Lung (tissue), 12 donors: ENCODE results near the gene TRPM2. TPM values are rescaled to one million over a fixed set of nuclear protein-coding genes. Genes with fewer than 3 reads are reported as not detected.

Experiments used
- ATAC-seq: fragments of 200-7000 bp; cut with Tn5 transposase; one replicate; pipeline ENCODE4 v1.9.1; 2020; ENCODE audit warnings: moderate number of reproducible peaks; ENCODE audit not compliant: insufficient read depth, low FRiP score
- DNase-seq, 3 donors: peaks; one replicate each; pipeline ENCODE4 v3.0.0-alpha.2; 2013 to 2017
- H3K27ac ChIP-seq, 2 donors: one replicate each; pipeline ENCODE4 v1.5.1; 2013; ENCODE audit warnings: mild to moderate bottlenecking in 2 of 2, moderate library complexity in 2 of 2, control low read depth in 1 of 2, inconsistent platforms in 1 of 2, low read depth in 1 of 2, low read length in 1 of 2
- H3K27me3 ChIP-seq, 3 donors: one replicate each; pipeline ENCODE4 v1.5.1; 2013; ENCODE audit warnings: low read length in 2 of 3; ENCODE audit not compliant: control insufficient read depth in 3 of 3, insufficient read depth in 3 of 3
- H3K36me3 ChIP-seq, 4 donors: one replicate each; pipeline ENCODE4 v1.5.1; 2013; ENCODE audit warnings: low read length in 4 of 4, mild to moderate bottlenecking in 1 of 4, moderate library complexity in 1 of 4; ENCODE audit not compliant: control insufficient read depth in 4 of 4, insufficient read depth in 4 of 4
- H3K4me1 ChIP-seq, 5 donors: one replicate each; pipeline ENCODE4 v1.5.1; 2013; ENCODE audit warnings: low read length in 5 of 5, mild to moderate bottlenecking in 2 of 5, moderate library complexity in 1 of 5; ENCODE audit not compliant: control insufficient read depth in 5 of 5, insufficient read depth in 5 of 5
- H3K4me3 ChIP-seq: one replicate; pipeline ENCODE4 v1.5.1; 2013; ENCODE audit warnings: mild to moderate bottlenecking, control low read depth, moderate library complexity
- H3K9ac ChIP-seq, 2 donors: one replicate each; pipeline ENCODE4 v1.5.1; 2013; ENCODE audit warnings: low read length in 2 of 2, control low read depth in 1 of 2; ENCODE audit not compliant: insufficient read depth in 1 of 2
- H3K9me3 ChIP-seq, 4 donors: one replicate each; pipeline ENCODE4 v1.5.1; 2013; ENCODE audit warnings: low read length in 3 of 4, mild to moderate bottlenecking in 1 of 4, moderate library complexity in 1 of 4; ENCODE audit not compliant: control insufficient read depth in 4 of 4, insufficient read depth in 3 of 4
- CTCF ChIP-seq: IDR thresholded peaks from 2 replicates; pipeline ENCODE4 v1.5.1; 2012; ENCODE audit warnings: mild to moderate bottlenecking; ENCODE audit errors: control extremely low read depth, extremely low read depth
- WGBS, 2 donors: extraction: QIAGEN DNeasy Blood & Tissue Kit; methylation state at CpG; one replicate each; pipeline ENCODE4 v1.1.7; 2013; 5-methylcytosine and 5-hydroxymethylcytosine counted together
- polyA plus RNA-seq, 2 donors: library from polyadenylated mRNA; stranded (reverse); fragments of 200-250 nt; gene quantifications; one replicate each; pipeline ENCODE4 v1.2.1, GENCODE V29; 2013
- total RNA-seq, 2 donors: library from RNA; depleted of rRNA in 1 of 2; stranded (reverse); fragments of >200 nt in 1 of 2; gene quantifications; one replicate each; pipeline ENCODE4 v1.2.1, GENCODE V29; 2014 to 2021
- donor health status: control.
- donor health status: control.
- donor health status: Bipolar disorder and iron deficiency.
- donor health status: healthy.
- donor health status: DM: yes; HTN: yes; CAD: no.

The TRPM2 gene
- total and polyA plus RNA-seq, 4 donors, result 5.9 to 26.2 (median 10.3) TPM

- H3K36me3 ChIP-seq, result peaks cover 0 to 34% (median 5%) of the 10 kb centered on the region in 4 donors
- no peak overlapping the region for H3K9ac ChIP-seq
- H3K9me3 ChIP-seq, result peaks cover 0 to 2% (median 0%) of the 10 kb centered on the region in 4 donors
- H3K4me1 ChIP-seq, result peaks cover 0 to 35% (median 8%) of the 10 kb centered on the region in 5 donors
- no peak overlapping the region for H3K4me3 ChIP-seq
- DNase-seq, result no peak
- 96 to 97% methylated on average over 23 of the region's 24 CpGs for WGBS, 2 donors
- no peak overlapping the region for H3K27ac ChIP-seq
- no peaks in the 10 kb centered on the region for H3K27me3 ChIP-seq
- ATAC-seq, result no peak
- TF ChIP-seq CTCF, result no peak
Observed at GRCh38 chr21:44335266-44336059, 18.0 kb upstream of the TRPM2 start.

- H3K9ac ChIP-seq, result no peak overlapping the region
- no peak for ATAC-seq
Observed at GRCh38 chr21:44337449-44337848, 16.0 kb upstream of the TRPM2 start.

GRCh38 chr21:44337941-44338895 lies 15.2 kb upstream of the TRPM2 start:
- peaks cover 0 to 33% (median 8%) of the 10 kb centered on the region in 5 donors for H3K4me1 ChIP-seq
- peaks cover 0 to 11% (median 5%) of the 10 kb centered on the region in 4 donors for H3K36me3 ChIP-seq
- no peaks in the 10 kb centered on the region for H3K27me3 ChIP-seq
- peaks cover 0 to 2% (median 0%) of the 10 kb centered on the region in 4 donors for H3K9me3 ChIP-seq
- WGBS, 2 donors, result 8 to 29% methylated on average over 23 to 44 of the region's 47 CpGs
- peak; percentile 11 for TF ChIP-seq CTCF
- peak overlapping the region; percentile 25 to 87 for H3K27ac ChIP-seq
- no peak overlapping the region for H3K4me3 ChIP-seq
- peak; percentile 65 to 83 (median 68) for DNase-seq
- ATAC-seq, result peak; percentile 1
- peak overlapping the region in 1 of 2 donors; percentile 47 for H3K9ac ChIP-seq

More at GRCh38 chr21:44337449-44337848, 16.0 kb upstream of the TRPM2 start:
- peak in 1 of 3 donors; percentile 26 for DNase-seq
- Histone ChIP-seq H3K27ac (no peak overlapping the region), H3K27me3 (no peaks in the 10 kb centered on the region), H3K4me3 (no peak overlapping the region), H3K9me3 (peaks cover 0 to 2% (median 0%) of the 10 kb centered on the region in 4 donors), H3K4me1 (peaks cover 0 to 35% (median 8%) of the 10 kb centered on the region in 5 donors), H3K36me3 (peaks cover 0 to 17% (median 5%) of the 10 kb centered on the region in 4 donors)
- 66 to 75% methylated on average over 3 of the region's 3 CpGs for WGBS, 2 donors
- TF ChIP-seq CTCF, result no peak
